Effector memory CD8-positive, alpha-beta T cell (primary cell): ENCODE results near the gene OXCT2.
"Not testable (repeated sequence)": the region's sequence is repeated elsewhere in the genome, so short reads cannot be mapped to it uniquely, and the experiment has no call there.

Source experiments
- ATAC-seq: fragments of 150-1000 bp; cut with Tn5 transposase; replicated peaks from 2 replicates; pipeline ENCODE4 v1.10.0; 2021; ENCODE audit warnings: mild to moderate bottlenecking, moderate library complexity
- DNase-seq, 3 experiments: peaks; one replicate each; pipeline ENCODE4 v3.0.0; 2021
- H3K27ac Mint-ChIP-seq, 2 donors: one replicate each; pipeline ENCODE4 v1.8.0; 2022; ENCODE audit warnings: mild to moderate bottlenecking in 2 of 2, mixed read lengths in 2 of 2, moderate library complexity in 2 of 2
- H3K27me3 Mint-ChIP-seq, 2 donors: one replicate each; pipeline ENCODE4 v1.8.0; 2022; ENCODE audit warnings: mixed read lengths in 2 of 2
- H3K36me3 Mint-ChIP-seq: one replicate; pipeline ENCODE4 v1.8.0; 2022; ENCODE audit warnings: mild to moderate bottlenecking, moderate library complexity, mixed read lengths; ENCODE audit not compliant: insufficient read depth
- H3K4me1 Mint-ChIP-seq, 2 donors: one replicate each; pipeline ENCODE4 v1.8.0; 2022; ENCODE audit warnings: low read depth in 2 of 2, mixed read lengths in 2 of 2
- H3K4me3 Mint-ChIP-seq, 2 donors: one replicate each; pipeline ENCODE4 v1.8.0; 2022; ENCODE audit warnings: mild to moderate bottlenecking in 2 of 2, mixed read lengths in 2 of 2, moderate library complexity in 2 of 2
- H3K9me3 Mint-ChIP-seq, 2 donors: one replicate each; pipeline ENCODE4 v1.8.0; 2022; ENCODE audit warnings: mixed read lengths in 2 of 2

OXCT2 gene

GRCh38 chr1:39764512-39764911, 6.6 kb downstream of the OXCT2 start:
- H3K4me1 Mint-ChIP-seq, DNase-seq, H3K4me3 Mint-ChIP-seq, H3K27ac Mint-ChIP-seq, H3K27me3 Mint-ChIP-seq, ATAC-seq, H3K36me3 Mint-ChIP-seq, H3K9me3 Mint-ChIP-seq: not testable (repeated sequence)

- not testable (repeated sequence) for H3K9me3 Mint-ChIP-seq, H3K4me3 Mint-ChIP-seq, H3K27ac Mint-ChIP-seq, DNase-seq, H3K36me3 Mint-ChIP-seq, H3K4me1 Mint-ChIP-seq, ATAC-seq, H3K27me3 Mint-ChIP-seq
These were observed 7.4 kb downstream of the OXCT2 start for GRCh38 chr1:39763619-39764374.

GRCh38 chr1:39762550-39763540, 8.3 kb downstream of the OXCT2 start:
- DNase-seq (no peak), ATAC-seq (no peak)
- H3K4me1 Mint-ChIP-seq: no peaks in the 10 kb centered on the region
- no peaks in the 10 kb centered on the region for H3K9me3 Mint-ChIP-seq
- no peak overlapping the region for H3K4me3 Mint-ChIP-seq
- no peak overlapping the region for H3K27ac Mint-ChIP-seq
- peaks cover 7% of the 10 kb centered on the region for H3K36me3 Mint-ChIP-seq
- H3K27me3 Mint-ChIP-seq: no peaks in the 10 kb centered on the region

- peaks cover 10% of the 10 kb centered on the region for H3K36me3 Mint-ChIP-seq
- H3K9me3 Mint-ChIP-seq: no peaks in the 10 kb centered on the region
- no peaks in the 10 kb centered on the region for H3K27me3 Mint-ChIP-seq
- no peaks in the 10 kb centered on the region for H3K4me1 Mint-ChIP-seq
- DNase-seq (no peak), ATAC-seq (no peak)
- H3K4me3 Mint-ChIP-seq: no peak overlapping the region
- H3K27ac Mint-ChIP-seq: no peak overlapping the region
These were observed 9.4 kb downstream of the OXCT2 start for GRCh38 chr1:39761557-39762260.

GRCh38 chr1:39761016-39761415, 10.1 kb downstream of the OXCT2 start:
- no peaks in the 10 kb centered on the region for H3K9me3 Mint-ChIP-seq
- H3K4me1 Mint-ChIP-seq: peaks cover 0 to 3% of the 10 kb centered on the region in 2 donors
- no peak for ATAC-seq
- H3K27me3 Mint-ChIP-seq: no peaks in the 10 kb centered on the region
- H3K27ac Mint-ChIP-seq: no peak overlapping the region
- DNase-seq: no peak
- peaks cover 17% of the 10 kb centered on the region for H3K36me3 Mint-ChIP-seq
- no peak overlapping the region for H3K4me3 Mint-ChIP-seq

GRCh38 chr1:39760074-39761008, 10.8 kb downstream of the OXCT2 start:
- peak; percentile 49 for ATAC-seq
- Mint-ChIP-seq H3K27me3 (no peaks in the 10 kb centered on the region), H3K4me1 (peaks cover 0 to 3% of the 10 kb centered on the region in 2 donors), H3K27ac (no peak overlapping the region), H3K9me3 (no peaks in the 10 kb centered on the region), H3K4me3 (no peak overlapping the region), H3K36me3 (peaks cover 20% of the 10 kb centered on the region)
- no peak for DNase-seq

GRCh38 chr1:39759436-39759726, 11.8 kb downstream of the OXCT2 start:
- Mint-ChIP-seq H3K4me3 (no peak overlapping the region), H3K27me3 (no peaks in the 10 kb centered on the region), H3K27ac (no peak overlapping the region), H3K4me1 (peaks cover 0 to 3% of the 10 kb centered on the region in 2 donors), H3K9me3 (no peaks in the 10 kb centered on the region), H3K36me3 (peaks cover 29% of the 10 kb centered on the region)
- ATAC-seq (no peak), DNase-seq (no peak)

GRCh38 chr1:39758556-39759435, 12.4 kb downstream of the OXCT2 start:
- H3K4me3 Mint-ChIP-seq: no peak overlapping the region
- no peaks in the 10 kb centered on the region for H3K27me3 Mint-ChIP-seq
- H3K27ac Mint-ChIP-seq: no peak overlapping the region
- no peak for DNase-seq
- no peak for ATAC-seq
- H3K9me3 Mint-ChIP-seq: no peaks in the 10 kb centered on the region
- H3K36me3 Mint-ChIP-seq: peaks cover 34% of the 10 kb centered on the region
- H3K4me1 Mint-ChIP-seq: peaks cover 0 to 3% of the 10 kb centered on the region in 2 donors

GRCh38 chr1:39757501-39757900, 13.6 kb downstream of the OXCT2 start:
- ATAC-seq (no peak), DNase-seq (no peak)
- no peak overlapping the region for H3K4me3 Mint-ChIP-seq
- peaks cover 46% of the 10 kb centered on the region for H3K36me3 Mint-ChIP-seq
- H3K9me3 Mint-ChIP-seq: no peaks in the 10 kb centered on the region
- peaks cover 0 to 3% of the 10 kb centered on the region in 2 donors for H3K4me1 Mint-ChIP-seq
- no peak overlapping the region for H3K27ac Mint-ChIP-seq
- no peaks in the 10 kb centered on the region for H3K27me3 Mint-ChIP-seq

GRCh38 chr1:39755965-39756659, 15.0 kb downstream of the OXCT2 start:
- ATAC-seq (no peak), DNase-seq (no peak)
- H3K27me3 Mint-ChIP-seq: no peaks in the 10 kb centered on the region
- H3K9me3 Mint-ChIP-seq: no peaks in the 10 kb centered on the region
- no peak overlapping the region for H3K4me3 Mint-ChIP-seq
- peak overlapping the region in 1 of 2 donors; percentile 52 for H3K27ac Mint-ChIP-seq
- peaks cover 0 to 3% of the 10 kb centered on the region in 2 donors for H3K4me1 Mint-ChIP-seq
- peaks cover 59% of the 10 kb centered on the region for H3K36me3 Mint-ChIP-seq

- H3K4me1 Mint-ChIP-seq: peaks cover 0 to 7% of the 10 kb centered on the region in 2 donors
- DNase-seq: no peak
- H3K4me3 Mint-ChIP-seq: no peak overlapping the region
- H3K27ac Mint-ChIP-seq: no peak overlapping the region
- no peaks in the 10 kb centered on the region for H3K9me3 Mint-ChIP-seq
- ATAC-seq: no peak
- no peaks in the 10 kb centered on the region for H3K27me3 Mint-ChIP-seq
- peaks cover 65% of the 10 kb centered on the region for H3K36me3 Mint-ChIP-seq
These were observed 16.1 kb downstream of the OXCT2 start for GRCh38 chr1:39754906-39755504.
